GM08714 (cell line): Measurements from ENCODE around the gene CLEC3B.

ENCODE experiments used
- H3K4me3 ChIP-seq: fragments of 200-500 bp; sonication (Bioruptor generic); 2 replicates; pipeline ENCODE4 v1.5.1; 2014; ENCODE audit warnings: mild to moderate bottlenecking, low read length, inconsistent platforms
- ZNF274 ChIP-seq: IDR thresholded peaks from 2 replicates; pipeline ENCODE4 v1.6.1; 2012; ENCODE audit warnings: mild to moderate bottlenecking, low read depth, low read length

The CLEC3B gene

GRCh38 chr3:45016916-45017315 lies 9.2 kb upstream of the CLEC3B start:
- no peak for TF ChIP-seq ZNF274
- H3K4me3 ChIP-seq, result no peak overlapping the region

GRCh38 chr3:45017821-45018220 lies 8.3 kb upstream of the CLEC3B start:
- no peak for TF ChIP-seq ZNF274
- no peak overlapping the region for H3K4me3 ChIP-seq

- no peak for TF ChIP-seq ZNF274
- no peak overlapping the region for H3K4me3 ChIP-seq
Measured at GRCh38 chr3:45020534-45020933, 5.6 kb upstream of the CLEC3B start.

GRCh38 chr3:45021524-45022297 lies 4.4 kb upstream of the CLEC3B start:
- no peak for TF ChIP-seq ZNF274
- no peak overlapping the region for H3K4me3 ChIP-seq

GRCh38 chr3:45023675-45024074 lies 2.4 kb upstream of the CLEC3B start:
- TF ChIP-seq ZNF274, result no peak
- no peak overlapping the region for H3K4me3 ChIP-seq

GRCh38 chr3:45024542-45025255 lies 1.4 kb upstream of the CLEC3B start:
- TF ChIP-seq ZNF274, result no peak

GRCh38 chr3:45026957-45027356 lies 854 bp downstream of the CLEC3B start:
- no peak overlapping the region for H3K4me3 ChIP-seq
- no peak for TF ChIP-seq ZNF274

More at GRCh38 chr3:45024542-45025255, 1.4 kb upstream of the CLEC3B start:
- H3K4me3 ChIP-seq, result no peak overlapping the region

GRCh38 chr3:45027441-45027840 lies 1.3 kb downstream of the CLEC3B start:
- TF ChIP-seq ZNF274, result no peak
- no peak overlapping the region for H3K4me3 ChIP-seq

GRCh38 chr3:45029216-45029615 lies 3.1 kb downstream of the CLEC3B start:
- no peak for TF ChIP-seq ZNF274
- no peak overlapping the region for H3K4me3 ChIP-seq

- no peak overlapping the region for H3K4me3 ChIP-seq
- no peak for TF ChIP-seq ZNF274
Measured at GRCh38 chr3:45029661-45030060, 3.6 kb downstream of the CLEC3B start.

- TF ChIP-seq ZNF274, result no peak
- H3K4me3 ChIP-seq, result no peak overlapping the region
Measured at GRCh38 chr3:45031531-45031930, 5.4 kb downstream of the CLEC3B start.

- H3K4me3 ChIP-seq, result no peak overlapping the region
- no peak for TF ChIP-seq ZNF274
Measured at GRCh38 chr3:45032113-45032512, 6.0 kb downstream of the CLEC3B start.

GRCh38 chr3:45033791-45034190 lies 7.7 kb downstream of the CLEC3B start:
- no peak for TF ChIP-seq ZNF274
- H3K4me3 ChIP-seq, result no peak overlapping the region

- no peak for TF ChIP-seq ZNF274
- no peak overlapping the region for H3K4me3 ChIP-seq
Measured at GRCh38 chr3:45034612-45035252, 8.6 kb downstream of the CLEC3B start.

- no peak overlapping the region for H3K4me3 ChIP-seq
- no peak for TF ChIP-seq ZNF274
Measured at GRCh38 chr3:45035441-45036301, 9.6 kb downstream of the CLEC3B start.
